Suprapubic skin (tissue), 4 donors: Measurements from ENCODE around the gene GRID1. TPM values are rescaled to one million over a fixed set of nuclear protein-coding genes. Genes with fewer than 3 reads are reported as not detected.

Experiments
- DNase-seq, 2 donors: peaks; one replicate each; pipeline ENCODE4 v3.0.0-alpha.2; 2019; ENCODE audit warnings: low spot score in 2 of 2
- H3K27ac ChIP-seq: fragments of 200-600 bp; sonication (generic); one replicate; pipeline ENCODE4 v1.5.1; 2019
- H3K27me3 ChIP-seq: fragments of 200-600 bp; sonication (generic); one replicate; pipeline ENCODE4 v1.5.1; 2019
- H3K36me3 ChIP-seq: fragments of 200-600 bp; sonication (generic); one replicate; pipeline ENCODE4 v1.5.1; 2019
- H3K4me1 ChIP-seq: fragments of 200-600 bp; sonication (generic); one replicate; pipeline ENCODE4 v1.5.1; 2019
- H3K4me3 ChIP-seq: fragments of 200-600 bp; sonication (generic); one replicate; pipeline ENCODE4 v1.5.1; 2019; ENCODE audit warnings: mild to moderate bottlenecking
- H3K9me3 ChIP-seq: fragments of 200-600 bp; sonication (generic); one replicate; pipeline ENCODE4 v1.5.1; 2019
- EP300 ChIP-seq: sonication (generic); formaldehyde crosslinking; IDR thresholded peaks from one replicate; pipeline ENCODE4 v1.6.1; 2017; ENCODE audit warnings: antibody characterized with exemption
- POLR2A ChIP-seq, 2 donors: fragments of 450-650 bp; IDR thresholded peaks; one replicate each; pipeline ENCODE4 v1.6.1; 2017; ENCODE audit warnings: antibody characterized with exemption in 2 of 2, mild to moderate bottlenecking in 2 of 2, moderate library complexity in 2 of 2
- POLR2AphosphoS5 ChIP-seq, 3 donors: sonication (generic); formaldehyde crosslinking; IDR thresholded peaks; one replicate each; pipeline ENCODE4 v1.6.1; 2017; ENCODE audit warnings: antibody characterized with exemption in 3 of 3
- WGBS: methylation state at CpG from one replicate; pipeline ENCODE4 v1.1.5; 2018; 5-methylcytosine and 5-hydroxymethylcytosine counted together
- total RNA-seq, 4 donors: library from RNA; depleted of rRNA; stranded (reverse); fragments of >200 nt; gene quantifications; one replicate each; pipeline ENCODE4 v1.1.0, GENCODE V29; 2016
- TF ChIP-seq, protein P1 (sequence below), 2 donors: fragments of 200-600 bp in 1 of 2; fragments of 450-650 bp in 1 of 2; sonication (generic) in 1 of 2; IDR thresholded peaks; one replicate each; pipeline ENCODE4 v1.5.1; 2016 to 2019; ENCODE audit warnings: antibody characterized with exemption in 2 of 2, mild to moderate bottlenecking in 1 of 2, moderate library complexity in 1 of 2

The GRID1 gene
- total RNA-seq, 4 donors from 2014 or later: 1.8 to 3.1 (median 2.4) TPM

- H3K4me3 ChIP-seq: no peak overlapping the region
Measured at GRCh38 chr10:86136934-86137333, 229.7 kb downstream of the GRID1 start.

GRCh38 chr10:86135191-86135590 lies 231.4 kb downstream of the GRID1 start:
- no peak for DNase-seq
- TF ChIP-seq POLR2AphosphoS5 (IDR thresholded peaks at IDR 0.05) (no peak), EP300 (no peak), POLR2A (IDR thresholded peaks at IDR 0.05) (no peak)
- TF ChIP-seq, protein P1, sequence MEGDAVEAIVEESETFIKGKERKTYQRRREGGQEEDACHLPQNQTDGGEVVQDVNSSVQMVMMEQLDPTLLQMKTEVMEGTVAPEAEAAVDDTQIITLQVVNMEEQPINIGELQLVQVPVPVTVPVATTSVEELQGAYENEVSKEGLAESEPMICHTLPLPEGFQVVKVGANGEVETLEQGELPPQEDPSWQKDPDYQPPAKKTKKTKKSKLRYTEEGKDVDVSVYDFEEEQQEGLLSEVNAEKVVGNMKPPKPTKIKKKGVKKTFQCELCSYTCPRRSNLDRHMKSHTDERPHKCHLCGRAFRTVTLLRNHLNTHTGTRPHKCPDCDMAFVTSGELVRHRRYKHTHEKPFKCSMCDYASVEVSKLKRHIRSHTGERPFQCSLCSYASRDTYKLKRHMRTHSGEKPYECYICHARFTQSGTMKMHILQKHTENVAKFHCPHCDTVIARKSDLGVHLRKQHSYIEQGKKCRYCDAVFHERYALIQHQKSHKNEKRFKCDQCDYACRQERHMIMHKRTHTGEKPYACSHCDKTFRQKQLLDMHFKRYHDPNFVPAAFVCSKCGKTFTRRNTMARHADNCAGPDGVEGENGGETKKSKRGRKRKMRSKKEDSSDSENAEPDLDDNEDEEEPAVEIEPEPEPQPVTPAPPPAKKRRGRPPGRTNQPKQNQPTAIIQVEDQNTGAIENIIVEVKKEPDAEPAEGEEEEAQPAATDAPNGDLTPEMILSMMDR (IDR thresholded peaks at IDR 0.05): no peak
- no peak overlapping the region for H3K27ac ChIP-seq
- no peaks in the 10 kb centered on the region for H3K4me1 ChIP-seq
- 100% methylated on average over 1 of the region's 2 CpGs for WGBS
- H3K27me3 ChIP-seq: no peaks in the 10 kb centered on the region
- H3K9me3 ChIP-seq: no peaks in the 10 kb centered on the region
- no peak overlapping the region for H3K4me3 ChIP-seq
- H3K36me3 ChIP-seq: no peaks in the 10 kb centered on the region

More at GRCh38 chr10:86136934-86137333, 229.7 kb downstream of the GRID1 start:
- no peak for DNase-seq
- H3K36me3 ChIP-seq: no peaks in the 10 kb centered on the region
- WGBS: 78% methylated on average over 4 of the region's 4 CpGs
- no peak for TF ChIP-seq POLR2A (IDR thresholded peaks at IDR 0.05)
- no peak for TF ChIP-seq POLR2AphosphoS5 (IDR thresholded peaks at IDR 0.05)
- TF ChIP-seq, protein P1 (IDR thresholded peaks at IDR 0.05): no peak
- no peak for TF ChIP-seq EP300
- no peaks in the 10 kb centered on the region for H3K27me3 ChIP-seq
- H3K9me3 ChIP-seq: no peaks in the 10 kb centered on the region
- H3K4me1 ChIP-seq: no peaks in the 10 kb centered on the region
- no peak overlapping the region for H3K27ac ChIP-seq

- 92% methylated on average over 15 of the region's 18 CpGs for WGBS
- no peak for DNase-seq
- no peaks in the 10 kb centered on the region for H3K4me1 ChIP-seq
- TF ChIP-seq POLR2A (IDR thresholded peaks at IDR 0.05): no peak
- no peak overlapping the region for H3K4me3 ChIP-seq
- no peaks in the 10 kb centered on the region for H3K27me3 ChIP-seq
- H3K9me3 ChIP-seq: no peaks in the 10 kb centered on the region
- no peak overlapping the region for H3K27ac ChIP-seq
- no peaks in the 10 kb centered on the region for H3K36me3 ChIP-seq
Measured at GRCh38 chr10:86130737-86131475, 235.7 kb downstream of the GRID1 start.

DNA sequence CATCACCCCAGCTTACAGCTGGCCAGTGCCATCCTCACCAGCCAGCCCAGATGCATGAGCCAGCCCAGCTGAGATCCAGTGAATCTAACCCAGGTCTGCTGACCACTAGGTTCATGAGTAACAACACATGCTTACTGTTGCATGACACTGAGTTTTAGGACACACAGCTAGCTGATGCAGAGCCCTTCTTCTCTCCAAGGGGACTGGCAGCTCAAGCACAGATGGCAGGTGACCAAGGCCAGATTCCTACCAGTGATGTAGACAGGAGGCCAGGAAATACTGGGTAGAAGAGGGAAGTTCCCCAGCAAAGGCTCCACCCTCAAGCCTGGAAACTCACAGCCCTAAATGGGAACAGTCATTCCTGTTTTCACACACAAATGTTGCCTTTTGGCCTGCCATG lies 236.6 kb downstream of the GRID1 start:
- TF ChIP-seq, protein P1 (IDR thresholded peaks at IDR 0.05): no peak
- TF ChIP-seq EP300: no peak
- TF ChIP-seq POLR2AphosphoS5 (IDR thresholded peaks at IDR 0.05): no peak
- no peak for TF ChIP-seq POLR2A (IDR thresholded peaks at IDR 0.05)
- Histone ChIP-seq H3K36me3 (no peaks in the 10 kb centered on the region), H3K9me3 (no peaks in the 10 kb centered on the region), H3K27ac (no peak overlapping the region), H3K4me3 (no peak overlapping the region), H3K4me1 (no peaks in the 10 kb centered on the region), H3K27me3 (no peaks in the 10 kb centered on the region)
- no peak for DNase-seq

- WGBS: 71% methylated on average over 5 of the region's 5 CpGs
- Histone ChIP-seq H3K4me3 (no peak overlapping the region), H3K27ac (no peak overlapping the region), H3K27me3 (no peaks in the 10 kb centered on the region), H3K36me3 (no peaks in the 10 kb centered on the region), H3K9me3 (no peaks in the 10 kb centered on the region), H3K4me1 (no peaks in the 10 kb centered on the region)
- no peak for DNase-seq
- TF ChIP-seq POLR2A (IDR thresholded peaks at IDR 0.05): no peak
- TF ChIP-seq, protein P1 (IDR thresholded peaks at IDR 0.05): no peak
- TF ChIP-seq EP300: no peak
- TF ChIP-seq POLR2AphosphoS5 (IDR thresholded peaks at IDR 0.05): no peak
Measured at GRCh38 chr10:86128360-86128759, 238.2 kb downstream of the GRID1 start.
